B cell (primary cell): Measurements from ENCODE around the gene TRIM43. TPM values are rescaled to one million over a fixed set of nuclear protein-coding genes. Genes with fewer than 3 reads are reported as not detected.

Experiments used
- polyA plus RNA-seq: library from polyadenylated mRNA; depleted of rRNA; stranded (reverse); fragments of >200 nt; gene quantifications from 2 replicates; pipeline ENCODE4 v1.2.3, GENCODE V29; 2012
- small RNA-seq: library from RNA; depleted of rRNA; stranded (forward); fragments of <200 nt; gene quantifications from one replicate; pipeline ENCODE3, GENCODE V24; 2012; ENCODE audit warnings: low replicate concordance, low read depth; ENCODE audit not compliant: insufficient read length
- total RNA-seq, 2 donors: library from RNA; stranded (reverse); fragments of 120-200 nt in 1 of 2; gene quantifications; 1 replicate in 1 of 2; 2 replicates in 1 of 2; pipeline versions ENCODE4 v1.2.3 to v1.2.4, GENCODE V29; 2013 to 2022

Gene TRIM43
- total and polyA plus RNA-seq, 2 donors (not counting 1 experiment from before 2014, with no cell fraction given) = not detected

Small RNA genes within 50 kb of the gene (small RNA-seq; reads per million reads assigned to genes)
- not detected for gene AC009237.4
- gene AC009237.7 = not detected

Other genes starting within 250 kb of the TRIM43 start
- 18.3 and 24.8 TPM in 2 replicates for gene FAHD2A, start 189.3 kb upstream of the TRIM43 start, total RNA-seq
- 22.9 and 23.7 TPM in 2 replicates for gene FAHD2A, start 189.3 kb upstream of the TRIM43 start, polyA plus RNA-seq
- not detected in 2 replicates for gene TRIM43B, start 107.2 kb upstream of the TRIM43 start, total RNA-seq
- not detected in 2 replicates for gene TRIM43B, start 107.2 kb upstream of the TRIM43 start, polyA plus RNA-seq